GM19351 (cell line): ENCODE data around the gene DRAM2.
A peak's percentile ranks its signal among the peaks of the same experiment; 100 is the strongest.

ENCODE experiments used
- ATAC-seq: cut with Tn5 transposase; IDR thresholded peaks from one replicate; pipeline ENCODE4 v1.9.1; 2021; ENCODE audit warnings: mild to moderate bottlenecking, moderate library complexity; ENCODE audit not compliant: unreplicated experiment

The DRAM2 gene

DNA sequence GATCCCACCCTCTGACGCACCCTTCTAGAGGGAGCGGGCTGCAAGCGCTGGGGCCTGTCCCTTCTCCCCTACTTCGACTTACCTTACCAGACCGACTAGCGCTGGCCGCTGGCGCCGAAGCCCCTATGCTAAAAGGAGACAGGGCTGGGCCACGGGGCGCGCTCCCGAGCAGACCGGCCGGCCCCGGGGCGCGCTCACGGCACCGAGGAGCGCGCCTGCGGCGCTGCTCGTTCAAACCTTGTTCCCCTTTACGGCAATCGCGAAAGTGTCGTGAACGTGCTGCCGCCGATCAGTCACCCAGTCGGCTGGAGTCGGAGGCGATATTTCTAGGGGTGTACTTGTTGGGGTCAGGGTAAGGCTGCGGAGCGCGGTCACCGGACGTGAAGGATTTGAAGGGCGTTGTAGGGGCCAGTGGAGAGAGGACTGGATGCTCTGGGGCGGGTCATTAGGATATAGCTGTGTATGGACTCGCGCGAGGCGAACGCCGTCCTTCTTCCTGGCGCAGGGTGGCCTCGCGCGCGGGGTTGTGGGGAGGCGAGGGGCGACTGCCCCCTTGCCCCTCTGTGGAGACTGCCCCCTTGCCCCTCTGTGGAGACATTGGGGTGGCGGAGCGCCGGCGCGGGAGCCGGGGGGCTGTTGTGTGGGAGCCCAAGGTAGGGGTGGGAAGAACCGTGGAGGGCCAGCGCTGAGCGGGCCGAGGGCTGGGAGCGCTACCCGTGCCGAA, at the start of gene DRAM2, which contains the start of gene CEPT1:
TSS of gene DRAM2 (minus strand) at position 138 of the 724 bp plus-strand sequence. CDS start 8,539 bp downstream, outside the sequence.
TSS of gene CEPT1 (plus strand) at position 268 of the 724 bp plus-strand sequence. CDS start 7,492 bp downstream, outside the sequence.
- peak; percentile 63 for ATAC-seq

DNA sequence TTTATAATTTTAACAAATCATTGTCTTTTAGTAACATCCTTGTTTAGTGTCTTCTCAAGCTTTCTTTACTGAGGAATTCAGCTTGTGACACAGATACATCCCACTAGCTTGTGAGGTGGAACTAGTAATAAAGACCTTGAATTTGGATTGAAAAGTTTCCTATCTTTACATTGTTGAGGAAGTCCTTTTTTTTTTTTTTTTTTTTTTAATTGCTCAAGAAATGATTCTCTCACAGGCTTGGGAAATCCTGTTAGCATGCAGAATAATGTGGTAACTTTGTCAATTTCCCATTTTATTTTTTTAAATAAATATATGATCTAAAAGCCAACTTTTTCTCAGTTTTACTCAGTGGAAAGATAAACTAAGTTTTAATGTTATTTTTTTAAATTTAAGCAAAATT, 44.8 kb upstream of the DRAM2 start:
- no peak for ATAC-seq

DNA sequence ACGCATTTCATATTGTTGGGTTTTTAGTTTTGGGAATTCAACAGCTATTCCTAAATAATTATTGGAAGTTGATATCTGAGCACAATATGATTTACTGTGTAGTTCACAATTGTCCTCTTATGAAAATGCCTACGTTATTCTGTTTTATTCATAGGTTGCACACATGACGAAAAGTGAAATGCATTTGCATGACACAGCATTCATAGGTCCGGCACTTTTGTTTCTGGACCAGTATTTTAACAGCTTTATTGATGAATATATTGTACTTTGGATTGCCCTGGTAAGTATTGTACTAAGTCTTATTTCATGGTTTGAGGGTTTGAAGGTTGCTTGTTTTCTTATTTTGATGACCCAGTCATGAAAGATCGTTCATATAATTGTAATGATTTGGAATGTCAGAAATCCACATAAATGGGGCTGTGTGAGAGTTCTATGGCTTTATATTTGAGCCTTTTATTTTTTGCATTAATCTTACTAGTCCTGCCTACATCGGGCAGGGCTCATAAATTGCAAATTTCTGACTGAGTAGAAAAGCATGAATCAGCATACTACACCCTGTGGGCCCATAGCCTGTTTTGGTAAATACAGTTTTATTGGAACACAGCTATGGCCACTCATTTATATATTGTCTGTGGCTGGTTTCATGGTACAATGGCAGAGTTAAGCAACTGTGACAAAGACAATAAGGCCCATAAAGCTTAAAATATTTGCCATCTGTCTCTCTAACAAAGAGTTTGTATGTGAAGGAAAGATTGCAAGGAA, 43.6 kb upstream of the DRAM2 start:
- no peak for ATAC-seq

DNA sequence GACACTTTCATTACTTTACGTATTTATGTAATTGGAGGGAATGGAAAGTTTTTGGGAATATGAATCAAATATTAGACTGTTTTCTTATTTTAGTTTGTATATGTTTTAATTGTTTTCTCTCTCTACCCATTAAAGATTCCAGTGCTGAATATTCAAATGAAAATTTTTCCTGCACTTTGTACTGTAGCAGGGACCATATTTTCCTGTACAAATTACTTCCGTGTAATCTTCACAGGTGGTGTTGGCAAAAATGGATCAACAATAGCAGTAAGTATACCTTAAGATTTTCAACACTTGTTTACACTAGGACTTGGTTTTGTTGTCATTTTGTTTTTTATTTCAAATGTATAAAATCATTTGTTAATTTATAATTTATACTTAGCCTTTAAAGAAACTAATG, 42.2 kb upstream of the DRAM2 start:
- ATAC-seq = no peak

DNA sequence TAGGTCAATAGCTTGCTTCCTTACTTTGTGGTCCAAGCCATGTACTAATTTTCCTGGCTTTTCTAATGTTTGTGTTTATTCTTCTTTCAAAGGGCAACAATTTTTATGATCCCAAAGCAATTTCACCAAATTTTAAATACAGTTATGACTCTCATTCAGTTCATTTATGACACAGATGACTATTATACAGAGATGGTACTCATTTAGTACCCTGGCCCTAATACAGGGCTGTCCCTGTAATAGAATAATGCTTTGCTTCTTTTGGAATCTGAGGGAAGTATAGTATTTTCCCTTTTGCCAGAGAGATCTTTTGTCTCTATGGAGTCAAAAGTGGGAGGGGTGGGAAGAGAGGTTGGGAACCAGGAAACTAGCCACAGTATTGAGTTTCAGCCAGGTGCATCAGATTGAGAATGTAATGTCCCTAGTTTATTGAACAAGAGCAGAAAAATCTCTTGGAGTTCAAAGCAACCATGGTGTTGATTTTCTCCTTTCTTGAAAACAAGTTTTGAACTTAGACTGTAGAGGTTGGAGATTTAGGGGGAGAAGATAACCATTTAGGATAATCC, 40.2 kb upstream of the DRAM2 start:
- no peak for ATAC-seq

DNA sequence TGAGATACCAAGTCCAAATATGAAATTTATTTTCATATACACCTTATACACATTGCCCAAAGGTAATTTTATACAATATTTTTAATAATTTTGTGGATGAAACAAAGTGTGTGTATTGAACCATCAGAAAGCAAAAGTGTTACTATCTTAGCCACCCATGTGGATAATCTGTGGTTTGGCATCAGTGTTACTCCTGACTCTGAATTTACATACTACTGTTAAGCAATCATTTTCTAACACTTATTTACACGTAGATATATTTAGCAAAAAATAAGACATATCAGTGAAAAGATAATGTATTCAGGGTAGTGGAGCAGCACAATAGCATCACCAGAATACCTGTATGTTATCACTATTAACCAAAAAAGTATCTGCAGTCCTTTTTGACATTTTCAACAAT, 36.8 kb upstream of the DRAM2 start:
- no peak for ATAC-seq

DNA sequence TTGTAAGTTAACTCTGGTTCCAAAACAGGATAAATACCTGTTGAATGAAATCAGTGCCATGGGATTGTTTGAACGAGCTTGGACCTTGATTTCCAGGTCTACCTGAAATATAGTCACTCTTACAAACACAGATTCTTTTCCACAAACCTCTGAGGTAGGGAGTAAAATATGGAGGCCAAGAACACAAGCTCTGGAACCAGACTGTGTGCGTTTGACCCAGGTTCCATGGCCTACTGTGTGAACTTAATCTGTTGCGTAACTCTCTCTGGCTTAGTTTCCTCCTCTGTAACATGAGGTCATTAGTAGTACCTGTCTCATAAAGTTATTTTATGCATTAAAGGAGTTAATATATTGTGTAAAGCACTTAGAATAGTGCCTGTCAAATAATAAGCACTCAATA, 35.5 kb upstream of the DRAM2 start:
- no peak for ATAC-seq

DNA sequence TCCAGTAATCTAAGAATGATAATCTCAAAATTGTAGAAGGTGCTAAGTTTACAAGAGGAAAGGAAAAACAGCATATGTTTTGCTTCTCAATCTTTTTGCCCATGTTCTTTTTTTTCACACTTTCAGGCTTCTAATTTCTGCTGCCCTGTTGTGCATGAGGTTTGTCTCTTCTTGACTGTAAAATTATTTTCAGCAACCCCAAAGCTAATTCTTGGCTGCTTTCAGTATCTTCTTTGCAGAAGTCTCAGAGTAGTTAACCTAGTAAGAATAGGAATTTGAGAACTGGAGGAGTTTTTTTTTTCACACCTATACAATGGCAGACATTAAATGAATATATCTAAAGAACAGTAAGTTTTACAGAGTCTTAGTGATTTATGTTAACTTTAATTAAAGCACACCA, 34.2 kb upstream of the DRAM2 start:
- ATAC-seq = no peak

DNA sequence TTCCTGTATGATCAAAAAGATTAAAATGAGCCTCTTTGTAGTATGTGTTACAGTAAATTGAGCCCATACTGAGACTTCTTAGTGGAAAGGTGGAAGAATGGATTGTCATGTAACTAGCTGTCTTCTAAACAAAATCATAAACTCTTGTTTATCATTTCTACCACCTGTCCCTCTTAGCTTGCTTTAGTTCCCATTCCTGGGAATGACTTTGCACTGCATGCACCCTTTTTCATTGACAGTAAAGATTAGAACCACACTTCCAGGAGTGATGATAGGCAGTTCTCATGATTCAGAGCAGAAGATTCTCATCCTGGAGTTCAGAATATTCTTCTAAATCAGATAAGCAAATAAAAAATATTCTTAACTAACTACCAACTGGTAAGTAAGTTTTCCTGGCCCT, 32.6 kb upstream of the DRAM2 start:
- ATAC-seq = no peak

DNA sequence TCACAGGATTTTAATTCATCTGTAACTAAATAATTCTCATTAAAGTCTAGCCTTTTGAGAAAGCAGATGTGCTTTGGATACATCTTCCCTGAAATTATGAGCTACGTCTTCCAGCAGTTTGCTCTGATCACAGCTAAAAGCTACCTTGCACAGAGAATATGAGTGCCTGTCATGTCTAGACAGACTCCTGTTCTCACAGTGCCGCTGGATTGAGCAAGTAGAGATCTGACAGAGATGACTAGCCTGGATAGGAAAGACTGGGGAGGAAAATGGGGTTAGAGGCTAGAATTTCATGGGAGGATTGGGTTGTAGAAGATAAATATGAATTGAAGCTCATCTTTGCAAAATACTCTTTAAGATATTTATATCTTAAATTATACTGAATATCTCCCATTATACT, 24.3 kb upstream of the DRAM2 start:
- ATAC-seq = no peak

DNA sequence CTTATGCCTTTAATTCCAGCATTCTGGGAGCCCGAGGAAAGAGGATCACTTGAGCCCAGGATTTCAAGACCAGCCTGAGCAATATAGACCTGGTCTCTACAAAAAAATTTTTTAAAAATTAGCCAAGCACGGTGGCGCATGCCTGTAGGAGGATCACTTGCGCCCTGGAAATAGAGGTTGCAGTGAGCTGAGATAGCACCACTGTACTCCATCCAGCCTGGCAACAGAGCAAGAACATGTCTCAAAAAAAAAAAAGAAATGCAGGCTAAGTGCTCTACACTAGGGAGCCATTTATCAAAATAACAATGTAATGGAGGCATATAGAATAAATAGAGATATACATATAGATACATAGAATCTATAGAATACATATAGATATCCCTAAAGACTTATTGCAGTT, 23.5 kb upstream of the DRAM2 start:
- ATAC-seq = no peak

DNA sequence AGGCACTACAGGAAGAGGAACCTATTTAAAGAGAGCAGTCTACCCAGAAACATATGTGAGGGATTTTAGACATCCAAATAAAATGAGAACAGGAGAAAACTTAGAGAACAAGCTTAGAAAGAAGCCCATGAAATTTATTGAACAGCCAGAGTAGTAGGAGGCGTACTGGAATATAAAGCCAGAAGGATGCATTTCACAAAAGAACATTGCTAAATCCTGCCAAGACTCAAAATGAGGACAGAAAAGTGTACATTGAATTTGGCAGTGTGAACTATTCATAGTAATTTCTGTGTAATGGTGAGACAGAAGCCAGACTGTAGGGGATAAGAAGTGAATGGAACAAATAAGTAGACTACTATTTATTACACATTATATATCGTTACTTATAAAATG, 22.6 kb upstream of the DRAM2 start:
- no peak for ATAC-seq

DNA sequence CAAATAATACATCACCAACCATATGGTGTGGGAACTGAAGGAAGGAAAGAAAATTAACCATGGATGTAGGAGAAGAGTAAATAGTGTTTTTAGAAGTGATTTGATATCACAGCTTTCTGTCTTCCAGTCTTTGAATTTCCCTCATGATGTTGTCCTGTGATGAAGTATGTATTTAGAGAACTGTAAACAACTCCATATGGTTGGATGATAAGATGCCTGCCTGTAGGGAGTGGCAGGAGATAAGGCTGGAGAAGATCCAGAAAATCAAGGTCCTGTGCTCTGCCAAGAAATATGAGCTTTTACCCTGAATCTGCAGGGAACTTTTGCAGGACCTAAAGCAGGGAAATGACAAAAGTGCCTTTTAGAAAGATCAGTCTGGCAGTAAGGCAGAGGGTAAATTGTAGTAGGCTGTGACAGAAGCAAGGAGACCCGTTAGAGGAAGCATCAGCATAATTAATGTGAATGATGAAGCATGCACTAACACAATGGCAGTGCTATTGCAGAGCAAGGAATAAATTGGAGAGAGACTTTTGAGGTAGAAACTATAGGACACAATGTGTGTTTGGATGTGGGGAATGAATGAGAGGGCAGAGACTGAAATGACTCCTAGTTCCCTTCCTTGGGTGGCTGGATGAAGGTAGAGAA, 22.1 kb upstream of the DRAM2 start:
- ATAC-seq = no peak

DNA sequence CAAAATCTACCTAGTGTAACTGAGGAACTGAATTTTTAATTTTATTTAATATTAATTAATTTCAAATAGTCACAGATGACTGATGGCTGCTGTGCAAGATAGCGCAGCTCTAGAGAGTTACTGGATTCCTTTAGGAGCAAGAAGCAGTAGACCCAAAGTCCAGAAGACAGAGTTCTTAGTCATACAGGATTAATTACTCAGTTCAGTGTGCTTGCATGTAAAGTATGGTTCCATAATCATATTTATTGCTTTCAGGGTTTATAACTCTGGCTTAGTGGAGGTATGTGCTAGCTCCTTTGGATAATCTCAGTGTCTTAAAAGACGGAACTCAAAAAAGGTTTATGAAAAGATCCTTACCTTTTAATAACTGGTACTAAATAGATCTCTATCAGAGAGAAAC, 17.5 kb upstream of the DRAM2 start:
- no peak for ATAC-seq

DNA sequence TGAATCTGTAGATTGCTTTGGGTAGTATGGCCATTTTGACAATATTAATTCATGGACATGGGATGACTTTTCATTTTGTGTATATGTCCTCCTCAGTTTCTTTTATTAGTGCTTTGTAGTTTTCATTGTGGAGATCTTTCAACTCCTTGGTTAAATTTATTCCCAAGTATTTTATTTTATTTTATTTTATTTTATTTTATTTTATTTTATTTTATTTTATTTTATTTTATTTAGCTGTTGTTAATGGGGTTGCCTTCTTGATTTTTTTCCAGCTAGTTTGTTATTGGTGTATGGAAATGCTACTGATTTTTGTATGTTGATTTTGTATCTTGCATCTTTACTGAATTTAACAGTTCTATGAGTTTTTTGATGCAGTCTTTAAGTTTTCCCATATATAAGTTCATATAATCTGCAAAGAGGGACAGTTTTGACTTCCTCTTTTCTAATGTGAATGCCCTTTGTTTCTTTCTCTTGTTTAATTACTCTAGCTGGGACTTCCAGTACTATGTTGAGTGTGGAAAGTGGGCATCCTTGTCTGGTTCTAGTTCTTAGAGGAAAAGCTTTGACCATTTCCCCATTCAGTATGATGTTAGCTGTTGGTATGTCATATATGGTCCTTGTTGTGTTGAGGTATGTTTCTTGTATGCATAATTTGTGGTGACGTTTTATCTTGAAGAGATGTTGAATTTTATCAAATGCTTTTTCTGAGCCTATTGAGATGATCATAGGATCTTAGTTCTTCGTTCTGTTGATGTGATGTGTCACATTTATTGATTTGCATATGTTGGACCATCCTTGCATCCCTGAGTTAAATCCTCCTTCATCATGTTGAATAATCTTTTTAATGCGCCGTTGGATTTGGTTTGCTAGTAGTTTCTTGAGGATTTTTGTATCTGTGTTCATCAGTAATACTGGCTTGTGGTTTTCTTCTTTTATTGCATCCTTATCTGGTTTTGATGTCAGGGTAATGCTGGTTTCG, 14.4 kb upstream of the DRAM2 start:
- ATAC-seq = no peak

DNA sequence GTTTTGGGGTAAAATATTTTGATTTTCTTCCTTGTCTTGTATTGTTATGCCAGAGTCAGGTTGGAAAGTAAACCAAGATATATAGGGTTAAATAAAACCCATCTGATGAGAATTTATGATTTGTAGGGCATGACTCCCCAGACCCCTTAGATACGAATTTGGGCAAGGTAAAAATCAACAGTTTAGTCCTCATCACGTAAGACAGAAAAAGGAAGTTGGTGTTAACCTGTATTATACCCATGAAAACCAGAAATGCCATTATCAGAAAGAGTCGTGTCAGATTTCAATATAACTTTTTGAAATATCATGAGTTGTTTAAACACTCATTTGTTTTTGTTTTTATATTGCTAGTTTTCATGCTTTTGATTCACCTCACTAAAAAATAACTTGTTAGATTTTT, 11.9 kb upstream of the DRAM2 start:
- ATAC-seq = no peak

DNA sequence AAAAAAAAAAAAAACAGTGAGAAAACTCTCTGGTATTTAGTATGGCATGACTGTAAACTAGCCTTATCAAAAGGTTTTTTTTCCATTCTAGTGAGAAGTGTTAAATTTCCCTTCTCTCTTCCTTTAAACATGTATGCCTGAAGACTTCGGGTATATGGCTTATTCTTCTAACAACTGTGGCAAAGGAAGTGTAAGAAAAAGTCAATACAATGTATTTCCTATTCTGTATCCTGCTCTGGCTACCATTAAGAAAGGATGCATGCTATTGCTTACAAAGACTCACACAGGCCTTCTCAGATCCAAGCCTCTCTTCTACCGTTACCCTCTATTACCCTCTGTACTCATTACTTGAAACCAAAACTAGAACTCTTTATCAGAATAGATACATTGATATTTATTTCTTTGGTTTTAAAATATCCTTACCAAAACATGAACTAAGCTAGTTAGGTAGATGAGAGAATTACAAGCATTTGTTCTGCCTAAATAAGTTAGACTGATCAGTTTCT, 8.5 kb upstream of the DRAM2 start:
- ATAC-seq = no peak

DNA sequence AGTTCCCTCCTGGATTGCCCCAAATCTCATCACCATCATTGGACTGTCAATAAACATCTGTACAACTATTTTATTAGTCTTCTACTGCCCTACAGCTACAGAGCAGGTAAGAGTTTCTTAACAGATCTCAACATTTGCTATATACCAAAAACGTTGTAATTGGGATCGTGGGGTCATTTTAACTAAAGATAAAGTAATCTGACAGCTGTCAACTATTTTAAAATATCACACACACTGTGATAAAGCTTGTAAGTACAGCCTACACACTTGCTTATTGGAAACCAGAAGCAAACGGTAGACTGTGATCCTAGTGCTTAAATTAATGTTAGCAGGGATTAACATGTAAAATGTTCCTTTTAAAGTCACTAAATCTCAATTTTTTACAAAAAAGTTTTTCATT, 8.1 kb upstream of the DRAM2 start:
- no peak for ATAC-seq

DNA sequence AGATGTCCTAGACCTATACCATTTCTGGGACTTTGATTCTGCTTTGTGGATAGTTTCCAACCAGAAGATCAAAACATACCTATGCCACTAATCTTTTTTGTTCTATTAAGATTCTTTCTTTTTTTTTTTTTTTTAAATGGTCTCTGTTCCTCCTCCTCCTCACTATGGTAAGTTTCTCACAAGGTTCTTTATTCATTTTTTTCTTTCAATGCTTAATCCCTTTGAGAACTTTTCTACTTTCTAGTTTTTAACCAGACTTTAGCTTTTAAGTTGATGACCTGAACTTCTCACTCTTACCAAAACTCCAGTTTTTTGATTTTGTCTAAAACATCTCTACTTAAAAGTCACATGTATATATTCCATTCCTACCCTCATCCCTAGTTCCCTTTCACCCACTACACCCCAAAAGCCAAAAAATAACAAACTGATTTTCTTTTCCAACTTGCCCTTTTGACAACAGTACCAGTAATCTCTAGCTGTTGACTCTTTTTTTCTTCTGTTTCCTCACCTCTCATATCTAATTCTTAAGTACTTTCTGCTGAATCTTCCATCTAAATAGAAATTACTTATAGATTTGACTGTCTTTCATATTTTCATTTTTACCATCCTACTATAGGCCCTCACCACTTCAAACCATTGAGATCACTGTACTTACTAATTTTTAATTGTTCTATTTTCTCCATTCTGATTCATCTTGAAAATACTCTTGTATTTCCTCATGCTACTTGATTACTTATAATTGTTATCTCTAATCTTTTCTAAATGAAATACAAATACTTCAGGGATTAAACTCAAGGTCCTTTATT, 6.3 kb upstream of the DRAM2 start:
- ATAC-seq = no peak
